ENCODE data around the gene WNK2. TPM values are rescaled to one million over a fixed set of nuclear protein-coding genes. Genes with fewer than 3 reads are reported as not detected.
A peak's percentile ranks its signal among the peaks of the same experiment; 100 is the strongest.

The WNK2 gene
- total RNA-seq, 2 experiments from 2014 or later = 0.05 TPM; not detected in 1

- ChIA-PET CTCF (no interaction called here), POLR2A (no interaction called here)
- no peak overlapping the region for H3K27ac Mint-ChIP-seq
- no peaks in the 10 kb centered on the region for H3K36me3 Mint-ChIP-seq (ENCODE audit: low read depth)
- H3K27me3 Mint-ChIP-seq = peaks cover 30% of the 10 kb centered on the region
- DNase-seq = peak; percentile 9
- peaks cover 9% of the 10 kb centered on the region for H3K4me1 Mint-ChIP-seq
- H3K4me3 Mint-ChIP-seq = no peak overlapping the region
- H3K9me3 Mint-ChIP-seq = no peaks in the 10 kb centered on the region
These were observed 84.0 kb downstream of the WNK2 start for GRCh38 chr9:93267681-93268505.

GRCh38 chr9:93268551-93269314, 84.8 kb downstream of the WNK2 start:
- H3K4me3 Mint-ChIP-seq = no peak overlapping the region
- no peaks in the 10 kb centered on the region for H3K36me3 Mint-ChIP-seq (ENCODE audit: low read depth)
- ChIA-PET CTCF (no interaction called here), POLR2A (no interaction called here)
- peaks cover 33% of the 10 kb centered on the region for H3K27me3 Mint-ChIP-seq
- peak; percentile 16 for DNase-seq
- no peaks in the 10 kb centered on the region for H3K9me3 Mint-ChIP-seq
- H3K4me1 Mint-ChIP-seq = peaks cover 9% of the 10 kb centered on the region
- H3K27ac Mint-ChIP-seq = no peak overlapping the region

GRCh38 chr9:93270976-93271375, 87.0 kb downstream of the WNK2 start:
- Mint-ChIP-seq H3K27ac (no peak overlapping the region), H3K36me3 (ENCODE audit: low read depth) (no peaks in the 10 kb centered on the region), H3K4me3 (no peak overlapping the region), H3K4me1 (peaks cover 9% of the 10 kb centered on the region), H3K27me3 (peaks cover 46% of the 10 kb centered on the region), H3K9me3 (no peaks in the 10 kb centered on the region)
- POLR2A ChIA-PET = no interaction called here
- peak; percentile 8 for DNase-seq
- CTCF ChIA-PET = no interaction called here

- Mint-ChIP-seq H3K4me1 (no peaks in the 10 kb centered on the region), H3K4me3 (no peak overlapping the region), H3K27me3 (peaks cover 63% of the 10 kb centered on the region), H3K36me3 (ENCODE audit: low read depth) (no peaks in the 10 kb centered on the region), H3K9me3 (no peaks in the 10 kb centered on the region), H3K27ac (no peak overlapping the region)
- peak; percentile 16 for DNase-seq
- ChIA-PET CTCF (interaction anchor here (1.3 kb wide), 1 partner anchor 289 kb away, joined by 3 read pairs; no protein-coding TSS in a partner anchor), POLR2A (no interaction called here)
These were observed 93.0 kb downstream of the WNK2 start for GRCh38 chr9:93276973-93277372.

GRCh38 chr9:93278144-93278543, 94.2 kb downstream of the WNK2 start:
- peaks cover 72% of the 10 kb centered on the region for H3K27me3 Mint-ChIP-seq
- no peak overlapping the region for H3K27ac Mint-ChIP-seq
- CTCF ChIA-PET = no interaction called here
- H3K4me3 Mint-ChIP-seq = no peak overlapping the region
- POLR2A ChIA-PET = no interaction called here
- no peaks in the 10 kb centered on the region for H3K4me1 Mint-ChIP-seq
- no peak for DNase-seq
- H3K9me3 Mint-ChIP-seq = no peaks in the 10 kb centered on the region
- no peaks in the 10 kb centered on the region for H3K36me3 Mint-ChIP-seq (ENCODE audit: low read depth)

- H3K4me3 Mint-ChIP-seq = no peak overlapping the region
- no peaks in the 10 kb centered on the region for H3K9me3 Mint-ChIP-seq
- ChIA-PET CTCF (no interaction called here), POLR2A (no interaction called here)
- H3K36me3 Mint-ChIP-seq (ENCODE audit: low read depth) = no peaks in the 10 kb centered on the region
- H3K4me1 Mint-ChIP-seq = no peaks in the 10 kb centered on the region
- H3K27me3 Mint-ChIP-seq = peaks cover 71% of the 10 kb centered on the region
- no peak overlapping the region for H3K27ac Mint-ChIP-seq
- DNase-seq = no peak
These were observed 96.8 kb downstream of the WNK2 start for GRCh38 chr9:93280661-93281259.

GRCh38 chr9:93286252-93287188, 102.6 kb downstream of the WNK2 start:
- CTCF ChIA-PET = no interaction called here
- Mint-ChIP-seq H3K9me3 (no peaks in the 10 kb centered on the region), H3K4me1 (no peaks in the 10 kb centered on the region), H3K36me3 (ENCODE audit: low read depth) (no peaks in the 10 kb centered on the region), H3K27ac (no peak overlapping the region), H3K27me3 (peaks cover 34% of the 10 kb centered on the region), H3K4me3 (no peak overlapping the region)
- no peak for DNase-seq
- POLR2A ChIA-PET = no interaction called here

GRCh38 chr9:93287189-93287552, 103.2 kb downstream of the WNK2 start:
- Mint-ChIP-seq H3K4me1 (no peaks in the 10 kb centered on the region), H3K9me3 (no peaks in the 10 kb centered on the region), H3K4me3 (no peak overlapping the region), H3K27me3 (peaks cover 28% of the 10 kb centered on the region), H3K27ac (no peak overlapping the region), H3K36me3 (ENCODE audit: low read depth) (no peaks in the 10 kb centered on the region)
- ChIA-PET POLR2A (no interaction called here), CTCF (no interaction called here)
- DNase-seq = no peak

GRCh38 chr9:93287593-93287992, 103.7 kb downstream of the WNK2 start:
- Mint-ChIP-seq H3K27me3 (peaks cover 24% of the 10 kb centered on the region), H3K36me3 (ENCODE audit: low read depth) (no peaks in the 10 kb centered on the region), H3K4me1 (no peaks in the 10 kb centered on the region), H3K4me3 (no peak overlapping the region), H3K9me3 (no peaks in the 10 kb centered on the region), H3K27ac (no peak overlapping the region)
- ChIA-PET POLR2A (no interaction called here), CTCF (no interaction called here)
- DNase-seq = no peak

- no peaks in the 10 kb centered on the region for H3K36me3 Mint-ChIP-seq (ENCODE audit: low read depth)
- peak; percentile 10 for DNase-seq
- H3K4me3 Mint-ChIP-seq = no peak overlapping the region
- CTCF ChIA-PET = interaction anchor here (0.8 kb wide), 1 partner anchor 179 kb away, joined by 3 read pairs; no protein-coding TSS in a partner anchor
- peaks cover 18% of the 10 kb centered on the region for H3K27me3 Mint-ChIP-seq
- H3K9me3 Mint-ChIP-seq = no peaks in the 10 kb centered on the region
- H3K27ac Mint-ChIP-seq = no peak overlapping the region
- no peaks in the 10 kb centered on the region for H3K4me1 Mint-ChIP-seq
- POLR2A ChIA-PET = no interaction called here
These were observed 104.4 kb downstream of the WNK2 start for GRCh38 chr9:93288341-93288740.

- ChIA-PET POLR2A (no interaction called here), CTCF (interaction anchor here (0.8 kb wide), 1 partner anchor 180 kb away, joined by 3 read pairs; no protein-coding TSS in a partner anchor)
- no peak overlapping the region for H3K4me3 Mint-ChIP-seq
- no peaks in the 10 kb centered on the region for H3K36me3 Mint-ChIP-seq (ENCODE audit: low read depth)
- H3K27ac Mint-ChIP-seq = no peak overlapping the region
- peaks cover under 1% of the 10 kb centered on the region for H3K4me1 Mint-ChIP-seq
- peaks cover 10% of the 10 kb centered on the region for H3K27me3 Mint-ChIP-seq
- no peaks in the 10 kb centered on the region for H3K9me3 Mint-ChIP-seq
- DNase-seq = no peak
These were observed 105.2 kb downstream of the WNK2 start for GRCh38 chr9:93288891-93289883.

All from activated CD4-positive, alpha-beta memory T cell treated with anti-CD3 and anti-CD28 coated beads, Interleukin-2, amount 10 ng/mL, durations not matched to agents 7 days and 5 days (primary cell).